Motor neuron (in vitro differentiated cells): ENCODE measurements around the gene HP1BP3. TPM values are rescaled to one million over a fixed set of nuclear protein-coding genes. Genes with fewer than 3 reads are reported as not detected.
"Not testable (repeated sequence)": the region's sequence is repeated elsewhere in the genome, so short reads cannot be mapped to it uniquely, and the experiment has no call there.

Experiments
- ATAC-seq, 8 experiments: fragments of 200-7000 bp; cut with Tn5 transposase; replicated peaks in 6 of 8; 2 replicates each; pipeline ENCODE4 v1.8.0; 2021; ENCODE audit warnings: mild to moderate bottlenecking in 8 of 8, moderate library complexity in 8 of 8
- H3K27ac ChIP-seq, 2 donors: fragments of 250-450 bp; sonication (Bioruptor Pico); 2 replicates each; pipeline ENCODE4 v1.9.0; 2021; ENCODE audit warnings: antibody characterized with exemption in 2 of 2, mild to moderate bottlenecking in 2 of 2, moderate library complexity in 1 of 2
- H3K4me1 ChIP-seq, 2 donors: fragments of 250-450 bp; sonication (Bioruptor Pico); replicated peaks in 1 of 2; 2 replicates each; pipeline ENCODE4 v1.6.1; 2021; ENCODE audit warnings: antibody characterized with exemption in 2 of 2, mild to moderate bottlenecking in 2 of 2, moderate library complexity in 1 of 2
- H3K4me3 ChIP-seq, 5 donors: fragments of 250-450 bp; sonication (Bioruptor Pico); 2 replicates each; pipeline ENCODE4 v1.9.0; 2021; ENCODE audit warnings: antibody characterized with exemption in 5 of 5, mild to moderate bottlenecking in 5 of 5, moderate library complexity in 4 of 5
- WGBS, 10 experiments: fragments of 450-650 bp; shearing (Covaris generic); methylation state at CpG; one replicate each; pipeline ENCODE4 v1.0.0; 2022; 5-methylcytosine and 5-hydroxymethylcytosine counted together
- in situ Hi-C, 9 experiments: fragments of 400-800 bp; cut with MboI; loops; one replicate each; pipeline ENCODE4 v1.15.0; 2021; ENCODE audit warnings: low sequenced_read_pairs in 9 of 9, low pct_unique_long_range_greater_than_20kb in 2 of 9; ENCODE audit not compliant: unreplicated experiment in 9 of 9
- total RNA-seq, 8 experiments: library from RNA; unstranded; fragments of 300-600 nt; gene quantifications; 2 replicates each; pipeline versions ENCODE4 v1.2.3 to v1.2.4, GENCODE V29; 2022

The HP1BP3 gene
- total RNA-seq, 8 experiments from 2014 or later: 90.1 to 328 (median 166) TPM

GRCh38 chr1:20790785-20791184 lies 3.7 kb upstream of the HP1BP3 start:
- Histone ChIP-seq H3K4me1 (peaks cover 0 to 4% of the 10 kb centered on the region in 2 donors), H3K4me3 (no peak overlapping the region), H3K27ac (no peak overlapping the region)
- in situ Hi-C loops: no loop called here
- WGBS, 10 experiments: 80 to 100% (median 97%) methylated on average over 1 to 3 of the region's 3 CpGs; no CpG with 5 or more reads in 5 of the 10 experiments
- no peak for ATAC-seq

GRCh38 chr1:20789598-20789997 lies 2.5 kb upstream of the HP1BP3 start:
- H3K27ac ChIP-seq, ATAC-seq, H3K4me1 ChIP-seq, H3K4me3 ChIP-seq, in situ Hi-C loops: not testable (repeated sequence)
- WGBS, 10 experiments: 83 to 98% (median 89%) methylated on average over 3 to 7 of the region's 9 CpGs; no CpG with 5 or more reads in 3 of the 10 experiments

GRCh38 chr1:20787840-20788795 lies 1.0 kb upstream of the HP1BP3 start:
- peak overlapping the region; percentile 93 to 97 for H3K27ac ChIP-seq
- in situ Hi-C loops: no loop called here
- WGBS, 10 experiments: 11 to 55% (median 36%) methylated on average over 7 to 22 of the region's 22 CpGs
- H3K4me3 ChIP-seq: peak overlapping the region; percentile 64 to 98 (median 77)
- peaks cover 0 to 9% of the 10 kb centered on the region in 2 donors for H3K4me1 ChIP-seq
- peak in 2 of 8 experiments; percentile 1 to 6 for ATAC-seq

DNA sequence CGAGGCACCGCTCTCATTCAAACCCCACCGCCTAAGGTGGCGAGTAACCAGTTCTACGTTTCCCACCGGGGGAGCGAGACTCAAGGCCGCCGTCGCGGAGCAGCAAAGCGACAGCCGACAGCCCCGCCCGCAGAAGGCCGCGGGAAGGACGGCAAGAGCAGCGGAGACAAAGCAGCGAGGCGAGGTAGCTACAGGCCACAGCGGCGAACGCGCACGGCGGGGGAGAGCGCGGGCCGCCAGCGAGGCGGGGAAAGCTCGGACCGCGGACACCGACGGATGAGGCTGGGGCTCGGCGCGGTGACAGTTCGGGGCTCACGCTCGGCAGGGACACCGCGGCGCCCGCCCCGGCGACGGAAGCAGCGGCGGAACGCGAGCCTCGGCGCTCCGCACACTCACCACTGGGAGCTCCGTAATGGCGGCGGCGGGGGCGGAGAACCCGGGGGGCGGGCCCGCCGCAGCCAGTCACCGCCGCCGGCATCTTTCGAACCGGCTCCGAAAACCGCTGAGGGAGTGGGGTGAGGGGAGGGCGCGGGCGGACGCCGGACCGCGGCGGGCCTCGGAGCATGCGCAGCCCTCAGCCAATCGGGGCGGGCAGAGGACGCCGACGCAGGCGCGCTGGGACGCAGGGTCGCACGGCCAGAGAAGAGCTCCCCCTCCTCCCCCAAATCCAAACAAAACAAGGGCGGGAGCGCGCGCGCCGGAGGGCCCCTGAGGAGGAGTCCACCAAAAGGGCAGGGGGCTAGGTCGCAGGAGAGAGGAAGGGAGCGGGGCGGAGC lies 666 bp downstream of the HP1BP3 start:
- Histone ChIP-seq H3K27ac (peak overlapping the region; percentile 93 to 97), H3K4me1 (peaks cover under 1 to 9% of the 10 kb centered on the region in 2 donors), H3K4me3 (peak overlapping the region; percentile 64 to 98 (median 77))
- ATAC-seq: peak; percentile 63 to 90 (median 84)
- 0% methylated on average over 2 to 12 of the region's 102 CpGs; no CpG with 5 or more reads in 4 of the 10 experiments for WGBS, 10 experiments
- in situ Hi-C loops: no loop called here

- peaks cover 4 to 9% of the 10 kb centered on the region in 2 donors for H3K4me1 ChIP-seq
- peak overlapping the region; percentile 64 to 98 (median 77) for H3K4me3 ChIP-seq
- peak in 1 of 8 experiments; percentile 1 for ATAC-seq
- H3K27ac ChIP-seq: peak overlapping the region; percentile 93 to 97
- 0 to 7% (median 0%) methylated on average over 3 to 13 of the region's 16 CpGs; no CpG with 5 or more reads in 1 of the 10 experiments for WGBS, 10 experiments
- in situ Hi-C loops: no loop called here
Observed at GRCh38 chr1:20785907-20786252, 1.2 kb downstream of the HP1BP3 start.

- WGBS, 10 experiments: 71 to 100% (median 97%) methylated on average over 1 to 4 of the region's 4 CpGs
- ATAC-seq: no peak
- in situ Hi-C loops: no loop called here
- H3K4me3 ChIP-seq: no peak overlapping the region
- no peak overlapping the region for H3K27ac ChIP-seq
- H3K4me1 ChIP-seq: peaks cover 0 to 2% of the 10 kb centered on the region in 2 donors
Observed at GRCh38 chr1:20775700-20776099, 11.4 kb downstream of the HP1BP3 start.

GRCh38 chr1:20771780-20772179 lies 15.3 kb downstream of the HP1BP3 start:
- no peak overlapping the region for H3K4me3 ChIP-seq
- WGBS, 10 experiments: 92 to 100% (median 96%) methylated on average over 1 to 3 of the region's 3 CpGs
- in situ Hi-C loops: loop anchor here in 1 of 9 experiments (25.0 kb wide), 1 partner anchor 91 kb away; no protein-coding TSS in a partner anchor
- no peak overlapping the region for H3K27ac ChIP-seq
- no peak for ATAC-seq
- H3K4me1 ChIP-seq: no peaks in the 10 kb centered on the region

DNA sequence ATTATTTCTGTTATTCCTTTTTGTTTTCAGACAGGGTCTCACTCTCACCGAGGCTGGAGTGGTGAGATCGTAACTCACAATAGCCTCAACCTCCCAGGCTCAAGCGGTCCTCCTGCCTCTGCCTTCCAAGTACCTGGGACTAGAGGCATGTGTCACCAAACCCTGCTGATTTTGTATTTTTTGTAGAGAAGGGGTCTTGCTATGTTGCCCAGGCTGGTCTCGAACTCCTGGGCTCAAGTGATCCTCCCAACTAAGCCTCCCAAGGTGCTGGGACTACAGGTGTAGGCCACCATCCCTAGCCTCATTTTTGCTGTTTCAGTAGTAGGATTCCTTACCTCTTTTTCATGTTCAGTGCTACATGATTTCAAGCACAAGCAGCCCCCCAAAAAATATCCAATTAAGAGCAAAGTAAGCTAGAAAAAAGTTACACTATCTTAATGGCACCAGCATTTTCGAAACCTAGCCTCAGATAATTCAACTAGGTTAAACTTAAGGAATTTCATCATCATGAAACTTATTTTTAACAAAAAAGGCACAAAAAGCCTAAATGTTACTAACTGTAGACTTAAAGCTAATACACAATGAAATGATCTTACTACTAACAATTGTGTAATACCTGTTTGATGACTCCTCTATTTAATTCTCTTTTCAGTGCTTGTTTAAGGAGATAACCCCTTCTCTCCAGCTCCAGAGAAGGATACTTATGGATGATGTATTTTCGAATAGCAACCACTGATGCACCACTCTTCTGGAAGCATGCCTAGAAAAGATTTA lies 16.6 kb downstream of the HP1BP3 start:
- 91 to 100% (median 97%) methylated on average over 2 to 6 of the region's 6 CpGs for WGBS, 10 experiments
- no peak overlapping the region for H3K4me3 ChIP-seq
- H3K4me1 ChIP-seq: no peaks in the 10 kb centered on the region
- H3K27ac ChIP-seq: no peak overlapping the region
- in situ Hi-C loops: loop anchor here in 1 of 9 experiments (25.0 kb wide), 1 partner anchor 92 kb away; no protein-coding TSS in a partner anchor
- ATAC-seq: no peak

DNA sequence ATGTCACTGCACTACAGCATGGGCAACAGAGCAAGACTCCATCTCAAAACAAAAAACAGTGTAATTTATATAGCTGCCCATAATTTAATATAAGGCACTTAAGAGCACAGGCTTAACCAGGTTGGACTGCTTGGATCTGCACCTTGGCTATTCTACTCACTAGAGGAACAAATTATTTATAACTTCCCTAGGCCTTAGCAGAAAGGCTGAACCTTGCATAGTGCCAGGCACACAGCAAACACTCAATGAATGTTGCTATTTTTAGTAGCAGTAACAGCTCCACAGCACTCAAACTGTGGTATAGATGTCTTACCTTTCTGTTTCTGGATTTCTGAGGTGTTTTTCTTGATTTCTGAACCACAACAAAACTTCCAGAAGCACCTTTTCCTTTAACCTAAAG lies 19.8 kb downstream of the HP1BP3 start:
- H3K27ac ChIP-seq: no peak overlapping the region
- no peaks in the 10 kb centered on the region for H3K4me1 ChIP-seq
- H3K4me3 ChIP-seq: no peak overlapping the region
- in situ Hi-C loops: loop anchor here in 1 of 9 experiments (25.0 kb wide), 1 partner anchor 95 kb away; no protein-coding TSS in a partner anchor
- ATAC-seq: no peak

DNA sequence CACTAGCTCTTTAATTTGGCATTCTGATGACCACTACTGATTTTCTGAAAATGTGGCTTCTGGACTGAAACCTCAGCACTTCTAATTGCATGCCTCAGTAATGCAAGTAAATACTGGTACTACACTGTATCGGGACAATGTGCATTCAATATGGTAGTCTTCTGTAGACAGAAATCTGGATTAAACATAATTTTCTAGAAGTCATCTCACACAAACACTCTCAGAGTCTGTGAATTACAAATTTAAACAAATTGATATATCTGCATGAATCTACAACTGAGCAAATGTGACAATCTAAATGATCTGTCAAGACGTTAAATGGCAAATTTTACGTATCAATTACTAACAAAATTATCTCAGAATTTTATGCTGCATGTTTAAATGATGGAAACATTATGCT lies 23.7 kb downstream of the HP1BP3 start:
- Histone ChIP-seq H3K27ac (no peak overlapping the region), H3K4me1 (no peaks in the 10 kb centered on the region), H3K4me3 (no peak overlapping the region)
- in situ Hi-C loops: loop anchor here in 1 of 9 experiments (25.0 kb wide), 1 partner anchor 99 kb away; no protein-coding TSS in a partner anchor
- WGBS, 10 experiments: 35 to 100% (median 96%) methylated on average over 1 to 3 of the region's 3 CpGs; no CpG with 5 or more reads in 1 of the 10 experiments
- peak in 2 of 8 experiments; percentile 22 to 95 for ATAC-seq

- in situ Hi-C loops: loop anchor here in 1 of 9 experiments (25.0 kb wide), 1 partner anchor 102 kb away; no protein-coding TSS in a partner anchor
- Histone ChIP-seq H3K4me3 (no peak overlapping the region), H3K27ac (no peak overlapping the region), H3K4me1 (no peaks in the 10 kb centered on the region)
- no peak for ATAC-seq
- WGBS, 10 experiments: 86 to 100% (median 94%) methylated on average over 1 to 6 of the region's 6 CpGs; no CpG with 5 or more reads in 3 of the 10 experiments
Observed at GRCh38 chr1:20760322-20760721, 26.8 kb downstream of the HP1BP3 start.

DNA sequence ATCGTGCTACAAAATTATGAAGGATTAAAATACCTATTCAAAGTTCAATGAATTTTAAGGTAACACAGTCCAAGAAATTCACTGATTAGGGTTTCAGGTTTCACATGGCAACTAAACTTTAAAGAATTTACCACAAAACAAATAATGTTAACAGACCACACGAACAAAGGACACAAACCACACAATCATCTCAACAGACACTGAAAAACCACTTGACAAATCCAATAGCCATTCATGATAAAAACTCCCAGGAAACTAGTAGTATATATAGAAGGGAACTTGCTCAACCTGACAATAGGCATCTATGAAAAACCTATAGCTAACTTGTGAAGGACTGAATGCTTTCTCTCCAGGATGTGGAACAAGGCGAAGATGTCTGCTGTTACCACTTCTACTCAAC lies 33.5 kb downstream of the HP1BP3 start:
- Histone ChIP-seq H3K4me3 (no peak overlapping the region), H3K4me1 (peaks cover 0 to 4% of the 10 kb centered on the region in 2 donors), H3K27ac (no peak overlapping the region)
- ATAC-seq: peak in 1 of 8 experiments; percentile 47
- 75 to 100% (median 94%) methylated on average over 1 to 3 of the region's 3 CpGs for WGBS, 10 experiments
- in situ Hi-C loops: loop anchor here in 1 of 9 experiments (25.0 kb wide), 1 partner anchor 109 kb away; no protein-coding TSS in a partner anchor
